ENCODE results near the gene PGLYRP3.
"Not testable (repeated sequence)": the region's sequence is repeated elsewhere in the genome, so short reads cannot be mapped to it uniquely, and the experiment has no call there.

PGLYRP3 gene

DNA sequence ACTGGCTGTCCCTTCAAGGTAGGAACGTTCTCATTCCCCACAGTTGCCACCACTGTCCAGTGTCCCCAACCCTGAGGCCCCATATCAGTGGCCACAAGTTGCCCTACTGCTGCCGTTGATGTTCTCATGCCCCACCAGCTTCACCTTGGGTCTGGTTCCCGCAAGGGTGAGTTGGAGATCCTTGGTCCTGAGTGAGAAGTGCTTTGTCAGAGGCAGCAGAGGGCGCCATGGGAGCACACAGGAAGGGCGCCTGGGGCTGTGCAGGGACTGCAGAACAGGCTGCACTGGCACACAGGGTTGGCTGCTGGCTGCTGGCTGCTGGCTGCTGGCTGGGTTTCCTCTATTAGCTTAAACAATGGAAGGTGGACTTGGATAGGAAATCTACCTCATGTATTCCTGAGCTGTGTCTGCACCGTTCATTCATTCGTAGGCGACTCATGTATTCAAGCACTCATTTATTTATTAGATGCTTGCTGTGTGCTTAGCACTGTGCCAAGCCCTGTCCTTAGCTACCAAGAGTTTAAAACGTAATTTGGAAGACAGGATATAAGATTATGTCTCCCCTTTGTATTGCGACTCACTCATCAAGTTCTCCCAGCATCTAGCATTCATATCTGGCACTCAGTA lies 42.8 kb upstream of the PGLYRP3 start:
- no peaks in the 10 kb centered on the region for H3K9me3 ChIP-seq (replicated peaks; ENCODE audit: low read length)
- no peak overlapping the region for H3K9ac ChIP-seq (ENCODE audit: low read depth, low read length)
- H3K36me3 ChIP-seq (ENCODE audit: insufficient read depth, low read length): no peaks in the 10 kb centered on the region
- H3K27me3 ChIP-seq (ENCODE audit: control insufficient read depth, insufficient read depth, low read length): peaks cover 27% of the 10 kb centered on the region
- H3K4me2 ChIP-seq (ENCODE audit: low read length): no peak overlapping the region
- H3K4me3 ChIP-seq (ENCODE audit: low read length): no peak overlapping the region
- no peaks in the 10 kb centered on the region for H3K4me1 ChIP-seq (ENCODE audit: control insufficient read depth, insufficient read depth, low read length)

DNA sequence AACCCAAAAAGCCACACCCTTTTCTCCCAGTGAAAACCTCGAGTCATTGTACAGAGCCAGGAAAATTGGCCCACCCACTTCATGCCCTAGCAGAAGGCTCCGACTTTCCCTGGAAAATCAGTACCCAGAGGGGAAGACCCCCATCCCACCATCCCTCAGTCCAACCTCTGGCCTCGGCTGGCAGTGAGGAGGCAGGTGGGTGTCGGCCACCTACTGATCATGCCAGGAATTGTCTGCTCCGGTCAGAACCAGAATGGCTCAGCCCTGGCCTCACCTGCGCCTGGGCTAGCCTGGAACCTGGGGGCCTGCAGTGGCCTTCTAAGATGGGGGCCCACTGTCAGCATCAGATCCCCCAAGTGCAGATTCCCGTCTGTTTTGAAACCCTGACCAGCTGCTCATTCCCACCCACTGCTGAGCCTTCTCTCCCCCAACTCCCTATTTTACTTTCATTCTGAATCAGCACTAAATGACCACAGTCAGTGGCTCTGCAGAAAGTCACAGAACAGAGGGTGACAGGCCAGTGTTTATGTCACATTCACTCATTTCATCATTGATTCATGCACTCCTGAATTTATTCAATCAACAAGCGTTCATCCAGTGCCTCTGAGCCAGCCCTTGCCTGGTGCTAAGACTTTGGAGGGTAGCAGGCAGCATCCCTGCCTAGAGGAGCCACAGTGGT lies 41.9 kb upstream of the PGLYRP3 start:
- Histone ChIP-seq H3K36me3 (ENCODE audit: insufficient read depth, low read length) (no peaks in the 10 kb centered on the region), H3K4me2 (ENCODE audit: low read length) (no peak overlapping the region), H3K4me3 (ENCODE audit: low read length) (no peak overlapping the region), H3K4me1 (ENCODE audit: control insufficient read depth, insufficient read depth, low read length) (no peaks in the 10 kb centered on the region), H3K27me3 (ENCODE audit: control insufficient read depth, insufficient read depth, low read length) (peaks cover 31% of the 10 kb centered on the region), H3K9me3 (replicated peaks; ENCODE audit: low read length) (no peaks in the 10 kb centered on the region), H3K9ac (ENCODE audit: low read depth, low read length) (no peak overlapping the region)

- no peak overlapping the region for H3K4me3 ChIP-seq (ENCODE audit: low read length)
These were observed 40.6 kb upstream of the PGLYRP3 start for GRCh38 chr1:153353226-153353947.

GRCh38 chr1:153352523-153352922 lies 39.8 kb upstream of the PGLYRP3 start:
- Histone ChIP-seq H3K4me1 (ENCODE audit: control insufficient read depth, insufficient read depth, low read length) (no peaks in the 10 kb centered on the region), H3K27me3 (ENCODE audit: control insufficient read depth, insufficient read depth, low read length) (peaks cover 47% of the 10 kb centered on the region), H3K9me3 (replicated peaks; ENCODE audit: low read length) (no peaks in the 10 kb centered on the region), H3K4me2 (ENCODE audit: low read length) (no peak overlapping the region), H3K36me3 (ENCODE audit: insufficient read depth, low read length) (no peaks in the 10 kb centered on the region), H3K4me3 (ENCODE audit: low read length) (no peak overlapping the region), H3K9ac (ENCODE audit: low read depth, low read length) (no peak overlapping the region)

More at GRCh38 chr1:153353226-153353947, 40.6 kb upstream of the PGLYRP3 start:
- no peak overlapping the region for H3K9ac ChIP-seq (ENCODE audit: low read depth, low read length)
- peaks cover 38% of the 10 kb centered on the region for H3K27me3 ChIP-seq (ENCODE audit: control insufficient read depth, insufficient read depth, low read length)
- no peaks in the 10 kb centered on the region for H3K4me1 ChIP-seq (ENCODE audit: control insufficient read depth, insufficient read depth, low read length)
- no peaks in the 10 kb centered on the region for H3K36me3 ChIP-seq (ENCODE audit: insufficient read depth, low read length)
- no peak overlapping the region for H3K4me2 ChIP-seq (ENCODE audit: low read length)
- H3K9me3 ChIP-seq (replicated peaks; ENCODE audit: low read length): no peaks in the 10 kb centered on the region

DNA sequence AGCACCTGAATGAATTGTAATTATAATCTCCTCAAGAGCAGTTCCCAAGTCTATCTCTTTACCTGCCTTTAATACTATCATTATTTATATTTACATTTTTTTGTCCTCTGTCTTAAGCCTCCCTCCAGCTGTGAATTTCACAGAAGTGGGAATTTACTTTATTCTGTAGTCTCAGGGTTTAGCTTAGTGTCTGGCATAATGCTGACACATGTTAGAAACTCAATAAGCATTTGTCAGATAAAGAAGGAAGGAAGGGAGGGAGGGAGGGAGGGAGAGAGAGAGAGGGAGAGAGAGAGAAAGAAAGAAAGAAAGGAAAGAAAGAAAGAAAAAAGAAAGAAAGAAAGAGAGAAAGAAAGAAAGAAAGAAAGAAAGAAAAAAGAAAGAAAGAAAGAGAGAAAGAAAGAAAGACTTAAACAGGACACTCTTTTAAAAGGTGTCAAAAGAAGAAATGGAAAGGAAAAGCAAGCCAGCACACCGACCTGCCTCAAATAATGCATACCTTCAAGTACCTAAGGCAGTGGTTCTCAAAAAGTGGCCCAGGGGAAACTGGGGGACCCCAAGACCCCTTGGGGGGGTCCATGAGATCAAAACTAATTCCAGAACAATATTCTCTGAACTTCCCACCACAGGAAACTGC lies 37.7 kb upstream of the PGLYRP3 start:
- H3K4me3 ChIP-seq (ENCODE audit: low read length): no peak overlapping the region
- no peak overlapping the region for H3K9ac ChIP-seq (ENCODE audit: low read depth, low read length)
- peaks cover 50% of the 10 kb centered on the region for H3K27me3 ChIP-seq (ENCODE audit: control insufficient read depth, insufficient read depth, low read length)
- H3K36me3 ChIP-seq (ENCODE audit: insufficient read depth, low read length): no peaks in the 10 kb centered on the region
- H3K4me1 ChIP-seq (ENCODE audit: control insufficient read depth, insufficient read depth, low read length): no peaks in the 10 kb centered on the region
- H3K4me2 ChIP-seq (ENCODE audit: low read length): no peak overlapping the region
- H3K9me3 ChIP-seq (replicated peaks; ENCODE audit: low read length): no peaks in the 10 kb centered on the region

DNA sequence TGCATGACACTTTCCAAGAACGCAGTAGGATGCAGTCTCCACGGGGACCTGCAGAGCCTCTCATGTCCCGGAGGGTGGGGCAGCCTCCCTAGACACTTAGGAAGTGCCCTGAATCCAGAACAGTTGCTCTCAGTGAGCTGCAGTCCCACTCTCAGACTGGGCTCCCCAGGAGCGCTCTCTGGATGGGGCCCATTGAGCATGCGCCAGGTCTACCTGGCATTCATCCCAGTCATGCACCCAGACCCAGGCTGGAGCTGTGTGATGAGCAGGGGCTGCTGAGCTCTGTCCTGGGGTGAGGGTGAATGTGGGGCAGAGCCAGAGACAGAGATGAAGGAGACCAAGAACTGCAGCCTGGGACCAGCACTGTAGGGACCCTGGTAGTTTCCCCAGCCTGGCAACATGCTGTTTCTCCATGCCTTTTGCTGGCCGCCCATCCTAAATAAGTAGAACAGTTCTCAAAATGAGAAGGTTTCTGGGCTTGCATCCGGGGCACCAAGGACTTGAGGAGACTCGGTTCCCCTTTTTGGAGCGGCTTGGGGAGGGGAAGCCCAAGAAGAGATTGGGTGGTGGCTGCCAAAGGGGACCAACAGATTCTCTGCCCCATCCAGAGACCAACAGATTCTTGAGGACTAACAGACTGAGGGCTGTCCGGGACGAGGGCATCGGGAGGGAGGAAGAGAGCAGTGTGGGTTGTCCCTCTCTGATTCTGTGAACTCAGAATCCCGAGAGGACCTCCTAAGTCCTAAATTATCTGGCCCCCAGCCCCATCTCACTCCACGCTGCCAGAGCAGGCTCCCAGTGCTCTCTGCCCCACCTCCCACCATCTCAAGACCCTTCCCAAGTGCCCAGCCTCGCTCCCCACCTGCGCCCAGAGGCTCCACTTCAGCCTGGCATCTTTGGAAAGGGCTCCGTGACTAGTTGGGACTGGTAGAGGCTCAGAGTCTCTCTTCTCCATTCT lies 36.9 kb upstream of the PGLYRP3 start:
- no peak overlapping the region for H3K4me2 ChIP-seq (ENCODE audit: low read length)
- H3K27me3 ChIP-seq (ENCODE audit: control insufficient read depth, insufficient read depth, low read length): peaks cover 55% of the 10 kb centered on the region
- no peak overlapping the region for H3K4me3 ChIP-seq (ENCODE audit: low read length)
- no peaks in the 10 kb centered on the region for H3K4me1 ChIP-seq (ENCODE audit: control insufficient read depth, insufficient read depth, low read length)
- H3K9ac ChIP-seq (ENCODE audit: low read depth, low read length): no peak overlapping the region
- no peaks in the 10 kb centered on the region for H3K9me3 ChIP-seq (replicated peaks; ENCODE audit: low read length)
- no peaks in the 10 kb centered on the region for H3K36me3 ChIP-seq (ENCODE audit: insufficient read depth, low read length)

DNA sequence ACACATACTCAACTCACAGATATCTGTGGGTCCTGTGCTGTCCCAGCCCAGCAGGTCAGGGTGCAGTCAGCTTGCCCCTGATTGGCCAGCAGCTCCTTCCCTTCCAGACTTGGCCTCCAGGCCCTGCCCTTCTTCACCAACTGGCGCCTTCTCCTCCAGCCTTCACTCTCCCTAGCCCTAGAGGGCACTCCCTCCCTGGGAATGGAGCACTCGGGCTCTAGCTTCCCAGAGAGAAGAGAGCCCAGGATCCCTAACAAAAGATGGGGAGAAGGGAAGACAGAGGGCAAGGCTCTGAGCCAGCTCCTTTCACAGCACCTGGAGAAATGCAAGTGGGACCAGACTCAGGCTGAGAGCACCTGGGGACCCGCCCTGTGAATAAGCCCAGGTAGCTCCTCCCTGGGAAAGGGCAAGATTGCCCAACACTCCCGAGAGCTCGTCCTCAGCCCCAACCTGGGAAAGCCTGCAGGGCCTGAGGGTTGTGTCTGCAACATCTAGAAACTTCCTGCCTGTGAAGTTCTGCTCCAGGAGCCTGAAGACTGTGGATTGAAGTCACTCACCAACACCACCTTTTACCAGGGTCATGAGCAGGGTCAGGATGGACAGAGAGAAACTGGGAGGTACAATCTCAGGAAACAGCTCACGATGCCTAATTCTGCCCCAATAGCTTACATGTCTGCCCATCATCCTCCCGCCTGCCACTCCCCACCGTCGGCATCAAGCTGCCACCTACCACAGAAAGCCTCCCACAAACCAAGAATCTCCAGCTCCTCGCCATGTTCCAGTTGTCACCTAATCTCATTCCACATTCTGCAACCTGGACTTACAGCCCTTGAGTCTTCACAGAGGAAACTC lies 36.0 kb upstream of the PGLYRP3 start, which contains the start of gene PGLYRP4:
TSS of gene PGLYRP4 (minus strand) at position 331 of the 852 bp plus-strand sequence. CDS start 909 bp downstream, outside the sequence.
- Histone ChIP-seq H3K4me1 (ENCODE audit: control insufficient read depth, insufficient read depth, low read length) (no peaks in the 10 kb centered on the region), H3K4me2 (ENCODE audit: low read length) (no peak within 1 kb of the TSS), H3K9me3 (replicated peaks; ENCODE audit: low read length) (no peaks in the 10 kb centered on the region), H3K27me3 (ENCODE audit: control insufficient read depth, insufficient read depth, low read length) (peaks cover 58% of the 10 kb centered on the region), H3K36me3 (ENCODE audit: insufficient read depth, low read length) (no peaks in the 10 kb centered on the region), H3K9ac (ENCODE audit: low read depth, low read length) (no peak within 1 kb of the TSS), H3K4me3 (ENCODE audit: low read length) (no peak within 1 kb of the TSS)

DNA sequence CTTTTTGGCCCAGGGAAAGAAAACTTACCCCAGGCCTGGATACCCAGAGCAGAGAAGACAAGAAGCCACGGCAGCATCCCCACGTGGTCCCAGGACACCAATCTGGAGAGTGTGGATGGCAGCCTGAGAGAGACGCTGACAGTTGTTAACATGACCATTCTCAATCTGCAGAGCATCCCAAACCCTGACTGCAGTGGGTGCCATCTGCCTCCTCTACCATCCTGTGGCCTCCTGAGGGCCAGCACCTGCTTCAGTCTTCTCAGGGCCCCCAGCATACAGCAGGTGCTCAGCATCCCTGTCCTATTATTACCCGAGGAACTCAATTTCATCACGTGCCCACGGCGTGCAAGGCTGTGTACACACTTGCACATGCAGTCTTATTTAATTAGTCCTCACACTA lies 35.1 kb upstream of the PGLYRP3 start:
- Histone ChIP-seq H3K27me3 (ENCODE audit: control insufficient read depth, insufficient read depth, low read length) (peaks cover 61% of the 10 kb centered on the region), H3K4me1 (ENCODE audit: control insufficient read depth, insufficient read depth, low read length) (no peaks in the 10 kb centered on the region), H3K4me3 (ENCODE audit: low read length) (no peak overlapping the region), H3K36me3 (ENCODE audit: insufficient read depth, low read length) (no peaks in the 10 kb centered on the region), H3K4me2 (ENCODE audit: low read length) (no peak overlapping the region), H3K9ac (ENCODE audit: low read depth, low read length) (no peak overlapping the region), H3K9me3 (replicated peaks; ENCODE audit: low read length) (no peaks in the 10 kb centered on the region)

DNA sequence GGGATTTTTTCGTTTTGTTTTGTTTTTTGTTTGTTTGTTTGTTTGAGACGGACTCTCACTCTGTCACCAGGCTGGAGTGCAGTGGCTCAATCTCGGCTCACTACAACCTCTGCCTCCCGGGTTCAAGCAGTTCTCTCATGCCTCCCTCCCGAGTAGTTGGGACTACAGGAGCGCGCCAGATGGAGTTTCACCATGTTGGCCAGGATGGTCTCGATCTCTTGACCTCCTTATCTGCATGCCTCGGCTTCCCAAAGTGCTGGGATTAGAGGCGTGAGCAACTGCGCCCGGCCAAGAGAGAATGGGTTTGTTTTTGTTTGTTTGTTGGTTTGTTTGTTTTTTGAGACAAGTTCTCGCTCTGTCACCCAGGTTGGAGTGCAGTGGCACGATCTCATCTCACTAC lies 34.3 kb upstream of the PGLYRP3 start:
- not testable (repeated sequence) for H3K4me2 ChIP-seq (ENCODE audit: low read length); H3K4me1 ChIP-seq (ENCODE audit: control insufficient read depth, insufficient read depth, low read length); H3K36me3 ChIP-seq (ENCODE audit: insufficient read depth, low read length); H3K4me3 ChIP-seq (ENCODE audit: low read length); H3K9ac ChIP-seq (ENCODE audit: low read depth, low read length); H3K9me3 ChIP-seq (replicated peaks; ENCODE audit: low read length)
- peaks cover 67% of the 10 kb centered on the region for H3K27me3 ChIP-seq (ENCODE audit: control insufficient read depth, insufficient read depth, low read length)

GRCh38 chr1:153346077-153346723 lies 33.4 kb upstream of the PGLYRP3 start:
- no peaks in the 10 kb centered on the region for H3K9me3 ChIP-seq (replicated peaks; ENCODE audit: low read length)
- no peaks in the 10 kb centered on the region for H3K4me1 ChIP-seq (ENCODE audit: control insufficient read depth, insufficient read depth, low read length)
- H3K36me3 ChIP-seq (ENCODE audit: insufficient read depth, low read length): no peaks in the 10 kb centered on the region

More at GRCh38 chr1:153346077-153346723, 33.4 kb upstream of the PGLYRP3 start:
- peaks cover 74% of the 10 kb centered on the region for H3K27me3 ChIP-seq (ENCODE audit: control insufficient read depth, insufficient read depth, low read length)
- H3K9ac ChIP-seq (ENCODE audit: low read depth, low read length): no peak overlapping the region
- no peak overlapping the region for H3K4me3 ChIP-seq (ENCODE audit: low read length)
- no peak overlapping the region for H3K4me2 ChIP-seq (ENCODE audit: low read length)

All from skeletal muscle satellite cell (primary cell).